H1 (cell line): Measurements from ENCODE around the gene CRTC2. TPM values are rescaled to one million over a fixed set of nuclear protein-coding genes. Genes with fewer than 3 reads are reported as not detected.
A peak's percentile ranks its signal among the peaks of the same experiment; 100 is the strongest.
"Not testable (repeated sequence)": the region's sequence is repeated elsewhere in the genome, so short reads cannot be mapped to it uniquely, and the experiment has no call there.

Experiments
- CTCF ChIA-PET: fragments of 300-600 bp; sonication (Branson Sonifier 250); formaldehyde crosslinking; loops from one replicate; lab custom pipeline; 2021; ENCODE audit not compliant: partially characterized antibody; lab: Charles Lee
- POLR2A ChIA-PET: fragments of 300-600 bp; sonication (Branson Sonifier 250); formaldehyde crosslinking; loops from one replicate; lab custom pipeline; 2021; ENCODE audit warnings: inconsistent platforms; ENCODE audit not compliant: partially characterized antibody; lab: Charles Lee
- DNase-seq, 2 experiments: peaks; one replicate each; pipeline versions ENCODE4 v3.0.0 to v3.0.0-alpha.2; 2010 to 2022; ENCODE audit warnings: low spot score in 2 of 2, low read depth in 1 of 2, mixed read lengths in 1 of 2
- FAIRE-seq: peaks from 2 replicates; lab custom pipeline; 2011; peaks lifted over from hg19 to GRCh38; lab: Jason Lieb, UNC
- H2AFZ ChIP-seq: 2 replicates; pipeline ENCODE4 v1.8.1; 2012; ENCODE audit warnings: low read length, inconsistent platforms
- H2AK5ac ChIP-seq: 2 replicates; pipeline ENCODE4 v1.6.1; 2013; ENCODE audit warnings: low read depth, low read length
- H2BK120ac ChIP-seq: replicated peaks from 2 replicates; pipeline ENCODE3; 2013; ENCODE audit warnings: low read depth, low read length, inconsistent platforms
- H2BK12ac ChIP-seq: 2 replicates; pipeline ENCODE4 v1.6.1; 2013; ENCODE audit warnings: low read depth, low read length
- H2BK15ac ChIP-seq: 2 replicates; pipeline ENCODE4 v1.6.1; 2013; ENCODE audit warnings: low read length
- H2BK20ac ChIP-seq: 2 replicates; pipeline ENCODE4 v1.6.1; 2013; ENCODE audit warnings: low read length
- H2BK5ac ChIP-seq: 2 replicates; pipeline ENCODE4 v1.6.1; 2013; ENCODE audit warnings: low read depth, low read length
- H3K14ac ChIP-seq: 2 replicates; pipeline ENCODE4 v1.6.1; 2013; ENCODE audit warnings: inconsistent platforms; ENCODE audit not compliant: insufficient read length
- H3K18ac ChIP-seq: 2 replicates; pipeline ENCODE4 v1.6.1; 2013; ENCODE audit warnings: low read length; ENCODE audit errors: extremely low read depth
- H3K23ac ChIP-seq: 2 replicates; pipeline ENCODE4 v1.6.1; 2013; ENCODE audit warnings: inconsistent platforms; ENCODE audit not compliant: insufficient read length
- H3K23me2 ChIP-seq: 2 replicates; pipeline ENCODE4 v1.6.1; 2013; ENCODE audit warnings: low read depth, low read length
- H3K27ac ChIP-seq: 2 replicates; pipeline ENCODE4 v1.6.1; 2011; ENCODE audit warnings: low read depth, low read length, inconsistent platforms
- H3K27me3 ChIP-seq, 4 experiments: replicated peaks in 1 of 4; 1 replicate in 1 of 4; 2 replicates in 3 of 4; pipeline versions ENCODE4 v1.6.1 to v1.8.1; 2011 to 2013; ENCODE audit warnings: low read length in 3 of 4, mild to moderate bottlenecking in 3 of 4, inconsistent platforms in 2 of 4, mixed read lengths in 2 of 4, moderate library complexity in 1 of 4; ENCODE audit not compliant: control insufficient read depth in 3 of 4, insufficient read depth in 3 of 4; ENCODE audit errors: extremely low read depth in 1 of 4
- H3K36me3 ChIP-seq, 4 experiments: 2 replicates each; pipeline versions ENCODE4 v1.6.1 to v1.8.1; 2011 to 2013; ENCODE audit warnings: mild to moderate bottlenecking in 4 of 4, low read length in 3 of 4, moderate library complexity in 2 of 4, control low read depth in 1 of 4, inconsistent platforms in 1 of 4; ENCODE audit not compliant: insufficient read depth in 4 of 4, control insufficient read depth in 2 of 4
- H3K4ac ChIP-seq: replicated peaks from 2 replicates; pipeline ENCODE3; 2013; ENCODE audit warnings: low read length, low read depth, mixed read lengths, inconsistent platforms; ENCODE audit not compliant: insufficient read length
- H3K4me1 ChIP-seq, 4 experiments: replicated peaks in 1 of 4; 1 replicate in 1 of 4; 2 replicates in 3 of 4; pipeline versions ENCODE4 v1.6.1 to v1.8.1; 2011 to 2013; ENCODE audit warnings: low read length in 3 of 4, inconsistent platforms in 2 of 4, mixed read lengths in 1 of 4; ENCODE audit not compliant: insufficient read depth in 4 of 4, control insufficient read depth in 3 of 4
- H3K4me2 ChIP-seq, 2 experiments: 2 replicates each; pipeline versions ENCODE4 v1.6.1 to v1.8.1; 2011 to 2013; ENCODE audit warnings: low read depth in 2 of 2, low read length in 2 of 2, control low read depth in 1 of 2, inconsistent platforms in 1 of 2, mild to moderate bottlenecking in 1 of 2; ENCODE audit not compliant: insufficient read depth in 1 of 2
- H3K4me3 ChIP-seq, 4 experiments: fragments of 200-600, 300-600 bp in 1 of 4; sonication (generic), shearing (Covaris generic), sonication (Bioruptor Twin) in 1 of 4; 2 replicates each; pipeline versions ENCODE4 v1.5.1 to v1.8.1; 2011 to 2016; ENCODE audit warnings: low read length in 4 of 4, low read depth in 3 of 4, control low read depth in 2 of 4, inconsistent platforms in 2 of 4, mild to moderate bottlenecking in 2 of 4, mixed read lengths in 1 of 4, moderate library complexity in 1 of 4; ENCODE audit not compliant: insufficient read depth in 2 of 4; ENCODE audit errors: extremely low read depth in 1 of 4
- H3K56ac ChIP-seq: replicated peaks from 2 replicates; pipeline ENCODE3; 2013; ENCODE audit warnings: low read depth, mild to moderate bottlenecking, mixed read lengths, low read length, inconsistent platforms; ENCODE audit not compliant: insufficient read length
- H3K79me1 ChIP-seq: 2 replicates; pipeline ENCODE4 v1.6.1; 2013; ENCODE audit warnings: low read depth, low read length, control low read depth
- H3K79me2 ChIP-seq, 2 experiments: 2 replicates each; pipeline versions ENCODE4 v1.6.1 to v1.8.1; 2012 to 2013; ENCODE audit warnings: low read length in 2 of 2, mild to moderate bottlenecking in 2 of 2, inconsistent platforms in 1 of 2; ENCODE audit not compliant: insufficient read depth in 2 of 2, control insufficient read depth in 1 of 2
- H3K9ac ChIP-seq, 4 experiments: replicated peaks in 1 of 4; 1 replicate in 1 of 4; 2 replicates in 3 of 4; pipeline versions ENCODE4 v1.6.1 to v1.8.1; 2011 to 2013; ENCODE audit warnings: low read depth in 3 of 4, low read length in 3 of 4, control low read depth in 2 of 4, mild to moderate bottlenecking in 2 of 4, moderate library complexity in 2 of 4, inconsistent platforms in 1 of 4; ENCODE audit errors: extremely low read depth in 1 of 4
- H3K9me3 ChIP-seq, 2 experiments: 2 replicates each; pipeline versions ENCODE4 v1.6.1 to v1.8.1; 2012 to 2013; ENCODE audit warnings: mild to moderate bottlenecking in 2 of 2, moderate library complexity in 2 of 2, control low read depth in 1 of 2, inconsistent platforms in 1 of 2, low read depth in 1 of 2, low read length in 1 of 2, mixed read lengths in 1 of 2; ENCODE audit not compliant: insufficient read depth in 2 of 2
- H4K20me1 ChIP-seq, 2 experiments: replicated peaks in 1 of 2; 2 replicates each; pipeline versions ENCODE3 to v1.8.1; 2011 to 2013; ENCODE audit warnings: inconsistent platforms in 2 of 2, low read length in 2 of 2, mild to moderate bottlenecking in 1 of 2; ENCODE audit not compliant: insufficient read depth in 2 of 2, control insufficient read depth in 1 of 2
- H4K5ac ChIP-seq: 2 replicates; pipeline ENCODE4 v1.6.1; 2013; ENCODE audit warnings: low read length, low read depth, mixed read lengths, inconsistent platforms; ENCODE audit not compliant: insufficient read length
- H4K8ac ChIP-seq: 2 replicates; pipeline ENCODE4 v1.8.0; 2013; ENCODE audit warnings: mild to moderate bottlenecking, moderate library complexity, low read length, inconsistent platforms; ENCODE audit not compliant: insufficient read depth; ENCODE audit errors: extremely low read depth
- H4K91ac ChIP-seq: replicated peaks from 2 replicates; pipeline ENCODE3; 2013; ENCODE audit warnings: low read length, mixed read lengths, inconsistent platforms; ENCODE audit not compliant: insufficient read length
- WGBS, 2 experiments: shearing (Covaris generic) in 1 of 2; methylation state at CpG; one replicate each; pipeline versions ENCODE4 v1.1.6 to v1.1.7; 2013 to 2015; ENCODE audit warnings: low lambda C conversion rate in 2 of 2, mixed read lengths in 2 of 2, inconsistent platforms in 1 of 2, low coverage in 1 of 2, missing lambda C conversion rate in 1 of 2; ENCODE audit not compliant: insufficient replicate concordance in 2 of 2, insufficient coverage in 1 of 2, insufficient read length in 1 of 2; ENCODE audit errors: extremely low coverage in 1 of 2, missing lambda C conversion rate in 1 of 2; 5-methylcytosine and 5-hydroxymethylcytosine counted together
- polyA plus RNA-seq, 7 experiments: library from polyadenylated mRNA; depleted of rRNA in 3 of 7; stranded (reverse) in 5 of 7; unstranded in 2 of 7; fragments of >200 nt in 5 of 7; fragments of 200-250 nt in 2 of 7; gene quantifications; 1 replicate in 5 of 7; 2 replicates in 1 of 7; 4 replicates in 1 of 7; pipeline versions ENCODE4 v1.2.1 to v1.2.3, GENCODE V29; 2011 to 2013; ENCODE audit warnings: missing spikeins in 2 of 7, mixed read lengths in 2 of 7
- total RNA-seq: library from RNA; stranded (reverse); fragmentation: NEBNext Ultra II Directional; extraction: Animal tissue kit (Norgen Biotek cat#: 25700); gene quantifications from 2 replicates; pipeline ENCODE4 v1.2.1, GENCODE V29; 2021

The CRTC2 gene
- total and polyA plus RNA-seq, 2 of the 8 experiments (the other 6 are each of a cell fraction or from before 2014, with no cell fraction given) = 28.6 to 34.3 TPM

DNA sequence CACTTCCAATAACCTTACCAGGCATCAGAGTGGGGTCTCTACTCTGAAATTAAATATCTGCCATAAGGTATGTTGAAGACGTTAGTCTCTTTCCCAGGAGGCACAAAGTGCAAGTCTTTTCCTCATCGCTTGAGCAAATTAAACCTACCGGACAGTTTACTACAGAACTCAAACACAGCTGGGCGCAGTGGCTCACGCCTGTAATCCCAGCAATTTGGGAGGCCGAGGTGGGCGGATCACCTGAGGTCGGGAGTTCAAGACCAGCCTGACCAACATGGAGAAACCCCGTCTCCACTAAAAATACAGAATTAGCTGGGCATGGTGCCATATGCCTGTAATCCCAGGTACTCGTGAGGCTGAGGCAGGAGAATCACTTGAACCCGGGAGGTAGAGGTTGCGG is 20.7 kb upstream of the CRTC2 start:
- not testable (repeated sequence) for H2BK15ac ChIP-seq, H3K4me1 ChIP-seq, H3K9me3 ChIP-seq, DNase-seq, H3K4me2 ChIP-seq, H4K8ac ChIP-seq, H3K18ac ChIP-seq, H3K4ac ChIP-seq, H2AFZ ChIP-seq, H2BK20ac ChIP-seq, H3K23ac ChIP-seq, H3K14ac ChIP-seq, H2BK12ac ChIP-seq, FAIRE-seq, H3K56ac ChIP-seq, H4K91ac ChIP-seq, H3K27me3 ChIP-seq, H4K20me1 ChIP-seq, H2AK5ac ChIP-seq, H2BK120ac ChIP-seq, H3K27ac ChIP-seq, H3K9ac ChIP-seq, H3K79me1 ChIP-seq, H2BK5ac ChIP-seq, H4K5ac ChIP-seq
- POLR2A ChIA-PET = interaction anchor here (1.0 to 15.5 kb wide), 7 partner anchors 11 to 203 kb away, joined by 4 to 276 read pairs (median 10); partner anchors contain the start of genes CREB3L4, CRTC2, DENND4B and GATAD2B
- Histone ChIP-seq H3K4me3 (peak overlapping the region in 1 of 4 experiments; percentile 94; a peak in 1 of 8 replicates), H3K23me2 (peaks cover 16% of the 10 kb centered on the region), H3K79me2 (peaks cover 0 to 17% of the 10 kb centered on the region in 2 experiments; a peak in 2 of 4 replicates), H3K36me3 (peaks cover 13 to 51% (median 36%) of the 10 kb centered on the region in 4 experiments; a peak in 7 of 8 replicates)
- CTCF ChIA-PET = interaction anchor here (0.6 to 2.7 kb wide), 7 partner anchors 8 to 207 kb away, joined by 3 to 29 read pairs (median 7); partner anchors contain the start of genes CREB3L4 and RAB13
- WGBS, 2 experiments = 93% methylated on average over 12 of the region's 12 CpGs; no CpG with 5 or more reads in 1 of the 2 experiments
